ENCODE data around the gene NUPR2. TPM values are rescaled to one million over a fixed set of nuclear protein-coding genes. Genes with fewer than 3 reads are reported as not detected.

NUPR2 gene
- total and polyA plus RNA-seq, 2 of the 8 experiments (the other 6 are each of a cell fraction or from before 2014, with no cell fraction given): not detected

DNA sequence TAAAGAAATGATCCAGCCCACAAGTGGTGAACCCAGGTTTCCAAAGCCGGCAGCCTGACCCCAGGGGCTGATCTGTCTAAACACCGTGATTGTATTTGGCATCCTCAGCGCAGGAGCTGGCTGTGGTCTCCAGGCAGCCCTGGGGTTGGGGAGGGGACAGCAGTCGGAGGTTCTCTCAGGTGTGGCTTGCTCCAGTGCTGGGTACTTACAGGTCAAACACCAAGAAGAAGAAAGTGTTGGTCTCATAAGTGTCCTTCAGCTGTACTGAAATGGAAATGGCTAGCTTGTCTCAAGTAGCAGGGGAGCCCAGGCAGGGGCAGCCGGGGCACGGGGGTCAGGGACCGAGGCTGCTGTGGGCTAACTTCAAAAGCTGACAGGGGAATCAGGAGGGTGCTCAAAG is 29.5 kb downstream of the NUPR2 start:
- Histone ChIP-seq H3K27me3 (replicated peaks in 1 of 4; ENCODE audit: control insufficient read depth in 3 of 4, extremely low read depth in 1 of 4, insufficient read depth in 3 of 4, low read length in 3 of 4) (no peaks in the 10 kb centered on the region), H3K56ac (replicated peaks; ENCODE audit: insufficient read length, low read depth, low read length) (no peak overlapping the region), H3K27ac (ENCODE audit: low read depth, low read length) (no peak overlapping the region), H2BK5ac (ENCODE audit: low read depth, low read length) (no peak overlapping the region), H2AK5ac (ENCODE audit: low read depth, low read length) (no peak overlapping the region), H3K79me2 (ENCODE audit: control insufficient read depth in 1 of 2, insufficient read depth in 2 of 2, low read length in 2 of 2) (no peaks in the 10 kb centered on the region), H2BK120ac (replicated peaks; ENCODE audit: low read depth, low read length) (no peak overlapping the region), H4K5ac (ENCODE audit: insufficient read length, low read depth, low read length) (no peak overlapping the region), H3K9me3 (ENCODE audit: insufficient read depth in 2 of 2, low read depth in 1 of 2, low read length in 1 of 2) (no peaks in the 10 kb centered on the region), H3K79me1 (ENCODE audit: low read depth, low read length) (no peaks in the 10 kb centered on the region), H3K4me1 (replicated peaks in 1 of 4; ENCODE audit: control insufficient read depth in 3 of 4, insufficient read depth in 4 of 4, low read length in 3 of 4) (no peaks in the 10 kb centered on the region; a peak in 2 of 7 replicates), H4K20me1 (replicated peaks in 1 of 2; ENCODE audit: control insufficient read depth in 1 of 2, insufficient read depth in 2 of 2, low read length in 2 of 2) (peaks cover 0 to 2% of the 10 kb centered on the region in 2 experiments), H2BK20ac (ENCODE audit: low read length) (no peak overlapping the region), H3K4ac (replicated peaks; ENCODE audit: insufficient read length, low read depth, low read length) (no peak overlapping the region), H3K23ac (ENCODE audit: insufficient read length) (no peak overlapping the region), H2BK15ac (ENCODE audit: low read length) (no peak overlapping the region), H3K36me3 (ENCODE audit: control insufficient read depth in 2 of 4, insufficient read depth in 4 of 4, low read length in 3 of 4) (no peaks in the 10 kb centered on the region), H3K23me2 (ENCODE audit: low read depth, low read length) (no peaks in the 10 kb centered on the region), H3K14ac (ENCODE audit: insufficient read length) (no peak overlapping the region), H4K91ac (replicated peaks; ENCODE audit: insufficient read length, low read length) (no peak overlapping the region), H3K4me3 (ENCODE audit: extremely low read depth in 1 of 4, insufficient read depth in 2 of 4, low read depth in 3 of 4, low read length in 4 of 4) (no peak overlapping the region), H3K9ac (replicated peaks in 1 of 4; ENCODE audit: extremely low read depth in 1 of 4, low read depth in 3 of 4, low read length in 3 of 4) (no peak overlapping the region), H3K18ac (ENCODE audit: extremely low read depth, low read length) (no peak overlapping the region), H2AFZ (ENCODE audit: low read length) (no peak overlapping the region), H4K8ac (ENCODE audit: extremely low read depth, insufficient read depth, low read length) (no peak overlapping the region), H2BK12ac (ENCODE audit: low read depth, low read length) (no peak overlapping the region), H3K4me2 (ENCODE audit: insufficient read depth in 1 of 2, low read depth in 2 of 2, low read length in 2 of 2) (no peak overlapping the region)
- POLR2A ChIA-PET (ENCODE audit: partially characterized antibody): interaction anchor here (0.5 to 1.5 kb wide), 3 partner anchors 12 to 123 kb away, joined by 3 to 4 read pairs (median 3); partner anchors contain the start of genes NIPSNAP2 and SUMF2
- WGBS, 2 experiments (ENCODE audit: extremely low coverage in 1 of 2, insufficient coverage in 1 of 2, insufficient read length in 1 of 2, insufficient replicate concordance in 2 of 2, low coverage in 1 of 2, low lambda C conversion rate in 2 of 2, missing lambda C conversion rate in 1 of 2): 90% methylated on average over 7 of the region's 7 CpGs; no CpG with 5 or more reads in 1 of the 2 experiments
- no peak for DNase-seq (ENCODE audit: low read depth in 1 of 2, low spot score in 2 of 2)
- FAIRE-seq: no peak
- CTCF ChIA-PET (ENCODE audit: partially characterized antibody): interaction anchor here (1.1 kb wide), 1 partner anchor 13 kb away, joined by 3 read pairs; no protein-coding TSS in a partner anchor
- TF ChIP-seq CHD2 (IDR thresholded peaks at IDR 0.05; ENCODE audit: low read length) (no peak), JUN (IDR thresholded peaks at IDR 0.05; ENCODE audit: low read depth, low read length) (no peak), CREB1 (IDR thresholded peaks at IDR 0.05) (no peak), SIX5 (IDR thresholded peaks at IDR 0.05; ENCODE audit: low read depth, low read length) (no peak), BACH1 (IDR thresholded peaks at IDR 0.05; ENCODE audit: low read length) (no peak), TEAD4 (IDR thresholded peaks at IDR 0.05; ENCODE audit: low read depth, low read length) (no peak), SP1 (IDR thresholded peaks at IDR 0.05; ENCODE audit: low read depth, low read length) (no peak), SAP30 (IDR thresholded peaks at IDR 0.05; ENCODE audit: insufficient read depth, insufficient replicate concordance, low read length) (no peak), BRCA1 (IDR thresholded peaks at IDR 0.05; ENCODE audit: low read depth, low read length) (no peak), ATF3 (IDR thresholded peaks at IDR 0.05; ENCODE audit: insufficient read depth, low read depth, low read length) (no peak), CBX8 (IDR thresholded peaks at IDR 0.05; ENCODE audit: borderline replicate concordance, low read depth, low read length) (no peak), EZH2 (IDR thresholded peaks at IDR 0.05; ENCODE audit: low read depth, low read length, severe bottlenecking) (no peak), SIN3A (conservative IDR thresholded peaks at IDR 0.05 in 1 of 2, IDR thresholded peaks at IDR 0.05 in 1 of 2; ENCODE audit: low read depth in 1 of 2, low read length in 2 of 2) (no peak), NRF1 (IDR thresholded peaks at IDR 0.05; ENCODE audit: low read depth, low read length) (no peak)

All from H1 (cell line).